Fibroblast of gingiva (primary cell): ENCODE results near the gene ZNF768.
"Not testable (repeated sequence)": the region's sequence is repeated elsewhere in the genome, so short reads cannot be mapped to it uniquely, and the experiment has no call there.

Experiments used
- DNase-seq: peaks from one replicate; pipeline ENCODE4 v3.0.0-alpha.2; 2011; ENCODE audit warnings: low read depth

Gene ZNF768

GRCh38 chr16:30533146-30533522 lies 6.8 kb upstream of the ZNF768 start:
- no peak for DNase-seq

DNA sequence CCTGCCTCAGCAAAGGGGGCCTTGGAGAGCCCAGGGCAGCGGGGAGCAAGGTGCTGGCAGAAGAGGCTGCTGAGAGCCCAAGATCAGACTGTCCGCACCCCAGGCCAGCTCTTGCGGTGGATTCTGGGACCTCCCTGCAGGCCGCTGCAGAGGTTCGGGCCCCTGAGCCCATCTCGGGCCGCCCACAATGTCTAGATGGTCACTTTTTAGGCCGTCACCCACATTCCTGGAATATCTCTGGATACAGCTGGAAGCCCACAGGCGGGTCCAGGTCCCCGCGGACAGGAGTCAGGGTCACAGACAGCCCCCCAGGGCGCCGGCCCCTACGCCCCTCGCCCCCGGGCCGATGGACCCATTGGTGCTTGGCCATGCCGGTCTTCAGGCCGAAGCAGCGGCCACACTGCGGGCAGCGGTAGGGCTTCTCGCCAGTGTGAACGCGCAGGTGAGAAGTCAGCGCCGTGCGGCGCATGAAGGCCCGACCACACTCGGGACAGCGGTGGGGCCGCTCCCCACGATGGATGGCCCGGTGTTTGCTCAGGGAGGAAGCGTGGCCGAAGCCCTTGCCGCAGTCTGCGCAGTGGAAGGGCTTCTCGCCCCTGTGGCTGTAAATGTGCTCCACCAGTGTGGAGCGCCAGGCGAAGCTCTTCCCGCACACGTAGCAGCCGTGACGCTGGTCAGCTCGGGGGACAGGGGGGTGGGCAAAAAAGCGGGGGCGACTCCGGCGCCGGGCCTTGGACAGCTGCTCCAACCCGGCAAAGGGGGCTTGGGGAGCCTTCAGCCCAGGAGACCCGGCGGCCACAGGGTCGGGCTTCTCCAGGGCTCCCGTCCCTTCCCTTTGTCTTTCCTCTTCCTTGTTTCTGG lies 6.1 kb upstream of the ZNF768 start:
- DNase-seq = no peak

- no peak for DNase-seq
Measured at GRCh38 chr16:30530163-30531037, 4.0 kb upstream of the ZNF768 start.

DNA sequence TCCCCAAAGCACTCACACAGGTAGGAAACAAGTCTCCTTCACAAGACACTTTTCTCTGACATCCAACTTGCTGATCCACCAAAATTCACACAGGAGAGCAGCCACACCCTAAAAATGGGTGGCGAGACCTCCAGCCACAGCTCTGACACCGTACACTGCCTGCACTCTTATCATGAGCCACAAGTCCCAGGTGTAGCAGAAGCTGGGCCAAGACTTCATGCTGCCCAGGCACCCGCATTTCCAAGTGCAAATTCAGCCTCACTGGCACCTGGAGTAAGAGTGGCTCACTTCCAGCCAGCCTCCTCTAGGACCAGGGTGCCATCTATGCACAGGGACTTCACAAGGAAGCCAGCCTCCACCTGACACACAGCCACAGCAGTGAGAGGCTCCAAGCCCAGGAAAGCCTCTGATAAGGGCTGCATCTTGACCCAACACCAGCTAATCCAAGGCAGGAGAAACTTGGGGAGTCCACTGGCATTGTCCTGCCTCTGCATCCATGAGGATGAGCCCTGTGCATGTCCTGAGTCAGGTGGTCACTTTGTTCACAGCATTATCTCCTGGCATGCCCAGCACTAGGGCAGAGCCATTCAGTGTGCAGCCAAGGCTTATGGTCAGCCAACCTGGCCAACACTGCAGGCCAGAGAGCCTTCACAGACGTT lies 2.6 kb upstream of the ZNF768 start:
- no peak for DNase-seq

DNA sequence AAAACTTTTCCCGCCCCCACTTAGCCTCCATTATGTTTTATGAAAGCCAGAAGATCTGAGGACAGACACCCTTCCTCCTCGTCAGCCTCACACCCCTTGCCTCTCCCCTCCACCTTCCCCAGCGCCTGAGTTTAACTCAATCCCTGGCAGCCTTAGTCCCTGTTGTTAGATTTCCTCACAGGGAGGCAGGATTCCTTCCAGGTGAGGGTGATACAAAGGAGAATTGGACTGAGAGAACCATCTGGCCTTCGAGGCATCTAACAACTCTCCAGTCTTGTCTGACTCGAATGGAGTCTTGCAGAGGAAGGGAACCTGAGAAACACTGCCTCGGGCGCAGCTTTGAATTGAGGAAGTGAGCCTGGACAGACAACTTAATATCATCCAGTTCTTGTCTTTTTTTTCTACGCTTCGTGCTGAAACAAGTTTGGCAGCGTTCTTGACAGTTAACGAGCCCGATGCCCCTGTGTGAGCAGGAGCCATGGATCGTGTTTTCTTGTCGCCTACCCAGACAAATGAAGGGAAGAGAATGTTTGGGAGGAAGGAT lies 1.3 kb upstream of the ZNF768 start:
- no peak for DNase-seq

- peak; percentile 97 for DNase-seq
Measured at GRCh38 chr16:30526823-30527634, 663 bp upstream of the ZNF768 start.

- no peak for DNase-seq
Measured at GRCh38 chr16:30525844-30526136, 576 bp downstream of the ZNF768 start.

DNA sequence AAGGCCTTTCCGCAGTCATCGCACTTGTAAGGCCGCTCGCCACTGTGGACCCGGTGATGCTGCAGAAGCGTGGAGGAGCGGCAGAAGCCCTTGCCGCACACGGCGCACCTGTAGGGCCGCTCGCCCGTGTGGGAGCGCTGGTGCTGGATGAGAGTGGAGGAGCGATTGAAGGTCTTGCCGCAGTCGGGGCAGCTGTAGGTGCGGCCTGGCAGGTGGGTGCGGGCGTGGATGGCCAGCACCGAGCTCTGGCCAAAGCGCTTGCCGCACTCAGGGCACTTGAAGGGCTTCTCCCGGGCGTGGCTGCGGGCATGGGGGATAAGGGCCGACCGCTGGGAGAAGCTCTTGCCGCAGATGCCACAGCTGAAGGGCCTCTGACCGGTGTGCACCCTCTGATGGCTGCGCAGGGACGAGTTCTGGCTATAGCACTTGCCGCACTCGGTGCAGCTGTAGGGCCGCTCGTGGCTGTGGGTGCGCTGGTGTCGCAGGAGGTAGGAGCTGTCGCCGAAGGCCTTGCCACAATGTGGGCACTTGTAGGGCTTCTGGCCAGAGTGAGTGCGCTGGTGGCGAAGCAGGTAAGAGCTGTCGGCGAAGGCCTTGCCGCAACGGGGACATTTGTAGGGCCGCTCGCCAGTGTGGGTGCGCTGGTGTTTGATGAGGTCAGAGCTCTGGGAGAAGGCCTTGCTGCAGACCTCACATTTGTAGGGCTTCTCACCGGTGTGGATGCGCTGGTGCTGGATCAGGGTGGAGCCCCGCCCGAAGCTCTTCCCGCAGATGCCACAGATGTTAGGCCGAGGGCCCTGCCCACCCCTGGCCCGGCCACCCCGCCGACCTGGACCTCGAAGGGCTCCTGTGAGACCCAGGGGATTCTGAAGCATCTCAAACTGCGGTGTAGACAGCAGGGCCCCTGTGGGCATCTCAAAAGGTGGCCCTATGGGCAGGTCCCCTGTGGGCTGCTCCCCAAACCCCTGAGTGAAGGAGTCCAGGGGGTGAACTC lies 1.5 kb downstream of the ZNF768 start:
- no peak for DNase-seq

- no peak for DNase-seq
Measured at GRCh38 chr16:30523768-30524574, 2.4 kb downstream of the ZNF768 start.

DNA sequence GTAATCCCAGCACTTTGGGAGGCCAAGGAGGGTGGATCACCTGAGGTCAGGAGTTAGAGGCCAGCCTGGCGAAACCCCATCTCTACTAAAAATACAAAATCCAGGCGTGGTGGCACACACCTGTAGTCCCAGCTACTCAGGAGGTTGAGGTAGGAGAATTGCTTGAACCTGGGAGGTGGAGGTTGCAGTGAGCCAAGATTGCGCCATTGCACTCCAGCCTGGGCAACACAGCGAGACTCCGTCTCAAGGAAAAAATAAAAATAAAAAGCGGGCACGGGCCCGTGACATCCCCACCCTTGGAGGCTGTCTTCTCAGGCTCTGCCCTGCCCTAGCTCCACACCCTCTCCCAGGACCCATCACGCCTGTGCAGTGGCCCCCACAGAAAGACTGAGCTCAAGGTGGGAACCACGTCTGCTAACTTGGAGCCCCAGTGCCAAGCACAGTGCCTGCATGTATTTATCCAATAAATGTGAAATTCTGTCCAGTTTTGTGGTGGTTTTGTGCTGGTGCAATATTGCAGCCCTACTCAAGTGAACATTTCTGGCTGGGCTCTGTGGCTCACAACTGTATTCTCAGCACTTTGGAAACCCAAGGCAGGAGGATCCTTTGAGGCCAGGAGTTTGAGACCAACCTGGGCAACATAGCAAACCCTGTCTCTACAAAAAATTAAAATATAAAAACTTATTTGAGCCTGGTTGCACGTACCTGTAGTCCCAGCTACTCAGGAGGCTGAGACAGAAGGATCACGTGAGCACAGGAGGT lies 3.5 kb downstream of the ZNF768 start:
- not testable (repeated sequence) for DNase-seq

DNA sequence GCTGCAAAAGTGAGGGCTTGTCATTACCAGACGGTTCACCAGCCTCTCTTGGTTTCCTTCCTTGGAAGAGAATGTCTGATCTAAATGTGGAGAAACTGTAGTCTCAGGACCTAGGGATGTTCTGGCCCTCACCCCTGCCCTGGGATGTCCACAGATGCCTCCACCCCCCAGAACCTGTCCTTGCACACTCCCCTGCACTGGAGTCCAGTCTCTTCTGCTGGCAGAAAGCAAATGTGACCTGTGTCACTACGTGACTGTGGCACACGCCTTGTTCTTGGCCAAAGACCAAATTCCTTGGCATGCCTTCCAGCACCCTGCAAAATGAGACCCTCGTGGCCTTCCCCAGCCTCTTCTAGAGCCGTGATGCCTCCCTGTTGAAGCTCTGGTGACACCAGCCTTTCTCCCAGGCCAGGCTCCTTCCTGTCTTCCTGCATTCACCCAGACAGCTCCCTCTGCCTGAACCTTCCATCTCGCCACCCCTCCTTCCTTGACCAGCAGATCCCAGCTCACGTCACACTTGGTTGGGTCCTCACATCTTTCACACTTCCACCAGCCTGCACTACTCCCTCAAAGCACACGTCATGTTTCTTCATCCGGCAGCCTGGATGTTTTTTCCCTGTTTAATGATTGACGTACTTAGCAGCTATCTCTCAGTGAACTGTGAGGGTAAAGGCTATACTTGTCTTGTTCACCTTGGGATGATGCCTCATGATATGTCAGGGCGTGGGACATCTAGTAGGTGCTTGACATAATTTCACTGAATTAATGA lies 4.3 kb downstream of the ZNF768 start:
- DNase-seq = no peak

GRCh38 chr16:30521476-30521872 lies 4.9 kb downstream of the ZNF768 start:
- DNase-seq = no peak

DNA sequence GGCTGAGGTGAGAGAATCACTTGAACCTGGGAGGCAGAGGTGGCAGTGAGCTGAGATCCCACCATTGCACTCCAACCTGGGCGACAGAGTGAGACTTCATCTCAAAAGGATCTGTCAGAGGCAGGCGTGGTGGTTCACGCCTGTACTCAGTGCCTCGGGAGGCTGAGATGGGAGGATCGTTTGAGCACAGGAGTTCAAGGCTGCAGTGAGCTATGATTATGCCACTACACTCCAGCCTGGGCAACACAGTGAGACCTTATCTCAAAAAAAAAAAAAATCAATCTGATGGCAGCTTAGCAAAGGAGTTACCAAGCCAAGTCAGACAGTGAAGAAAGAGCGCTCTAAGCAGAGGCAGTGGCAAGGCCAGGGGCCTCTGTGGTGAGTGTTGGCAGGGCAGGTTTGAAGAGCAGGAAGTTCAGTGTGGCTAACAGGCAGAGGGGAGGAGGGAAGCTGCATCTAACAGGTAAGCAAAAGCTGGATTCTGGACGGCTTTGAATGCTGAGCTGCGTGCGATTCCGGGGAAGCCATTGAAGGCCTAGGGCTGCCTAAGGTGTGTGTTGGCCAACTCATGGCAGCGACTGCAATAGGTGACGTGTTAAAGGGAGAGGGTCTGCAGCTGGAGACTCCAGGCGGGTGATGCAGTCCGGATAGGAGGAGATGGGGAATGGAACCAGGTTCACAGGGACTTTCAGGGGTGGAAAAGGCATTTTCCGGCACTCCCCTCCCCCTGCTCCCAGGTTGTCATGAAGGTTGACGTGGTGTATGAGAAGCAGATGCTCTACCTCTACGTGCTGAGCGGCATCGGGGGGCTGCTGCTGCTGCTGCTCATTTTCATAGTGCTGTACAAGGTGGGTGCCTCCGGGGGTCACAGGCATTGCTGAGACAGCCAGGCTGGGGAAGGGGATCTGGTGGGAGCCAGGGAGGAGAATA lies 7.0 kb downstream of the ZNF768 start:
- DNase-seq = no peak

DNA sequence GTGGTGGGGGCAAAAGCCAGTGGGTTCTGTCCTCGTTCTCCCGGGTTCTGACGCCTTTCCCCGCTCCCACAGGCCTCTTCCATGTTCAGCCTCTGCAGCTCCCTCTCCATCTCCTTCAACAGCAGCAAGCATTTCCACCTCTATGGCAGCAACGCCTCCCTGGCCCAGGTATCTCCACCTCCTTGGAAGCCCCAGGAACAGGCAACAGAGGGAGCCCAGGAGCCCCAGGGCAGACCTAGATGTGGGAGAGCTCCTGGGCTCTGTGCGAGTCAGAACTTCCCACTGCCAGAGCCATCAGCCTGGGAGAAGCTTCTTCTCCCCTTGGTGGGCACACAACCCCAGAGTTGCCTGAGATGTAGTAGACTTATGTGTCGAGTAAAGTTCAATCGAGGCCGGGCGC lies 7.8 kb downstream of the ZNF768 start:
- no peak for DNase-seq

- no peak for DNase-seq
Measured at GRCh38 chr16:30515275-30515674, 11.1 kb downstream of the ZNF768 start.

DNA sequence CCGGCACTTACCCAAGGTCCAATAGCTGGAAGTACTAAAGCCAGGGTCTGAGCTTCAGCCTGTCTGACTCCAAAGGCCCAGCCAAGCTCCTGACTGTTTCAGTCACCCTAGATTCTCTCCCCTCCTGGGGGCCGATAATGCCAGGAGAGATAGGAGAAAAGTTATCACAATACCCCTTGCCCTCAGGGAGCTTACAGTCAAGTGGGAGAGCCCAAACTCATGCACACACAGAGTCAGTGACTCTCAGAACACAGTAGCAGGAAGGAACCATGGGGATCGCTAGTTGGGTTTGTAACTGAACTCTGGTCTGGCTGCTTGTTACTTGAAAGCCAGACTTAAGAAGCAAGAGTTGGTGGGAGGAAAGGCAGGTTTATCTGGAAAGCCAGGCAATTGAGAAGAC lies 14.9 kb downstream of the ZNF768 start:
- DNase-seq = no peak

- no peak for DNase-seq
Measured at GRCh38 chr16:30510376-30510938, 15.9 kb downstream of the ZNF768 start.
